ENCODE data around the gene KCNE3.

GRCh38 chr11:74464746-74465145 is 2.6 kb downstream of the KCNE3 start:
- TF ChIP-seq CTCF (IDR thresholded peaks at IDR 0.05; ENCODE audit: low read depth, low read length) (no peak), EZH2phosphoT487 (IDR thresholded peaks at IDR 0.05; ENCODE audit: low read depth) (no peak)
